ENCODE measurements around the gene TMEM184C.

TMEM184C gene

DNA sequence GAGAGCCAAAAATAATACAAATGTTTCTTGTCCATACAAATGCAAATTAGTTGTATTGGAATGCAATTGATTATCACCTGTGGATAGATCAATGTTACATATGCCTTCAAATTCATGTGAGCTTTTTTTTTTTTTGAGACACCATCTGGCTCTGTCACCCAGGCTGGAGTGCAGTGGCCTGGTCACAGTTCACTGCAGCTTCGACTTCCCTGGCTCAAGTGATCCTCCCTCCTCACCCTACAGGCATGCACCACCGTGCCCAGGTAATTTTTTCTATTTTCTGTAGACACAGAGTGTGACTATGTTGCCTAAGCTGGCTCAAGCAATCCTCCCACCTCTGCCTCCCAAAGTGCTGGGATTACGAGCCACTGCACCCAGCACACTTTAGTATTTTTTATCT lies 38.6 kb upstream of the TMEM184C start:
- H3K36me3 ChIP-seq (replicated peaks), result no peaks in the 10 kb centered on the region
- no peak overlapping the region for H3K27ac ChIP-seq
- DNase-seq, result no peak
- in situ Hi-C loops (cut with HindIII; ENCODE audit: low pct_ligation_motif_present, low sequenced_read_pairs), result loop anchor here (25.0 kb wide), 1 partner anchor 466 kb away; no protein-coding TSS in a partner anchor
- no peaks in the 10 kb centered on the region for H3K27me3 ChIP-seq (replicated peaks)
- TF ChIP-seq, protein P1, sequence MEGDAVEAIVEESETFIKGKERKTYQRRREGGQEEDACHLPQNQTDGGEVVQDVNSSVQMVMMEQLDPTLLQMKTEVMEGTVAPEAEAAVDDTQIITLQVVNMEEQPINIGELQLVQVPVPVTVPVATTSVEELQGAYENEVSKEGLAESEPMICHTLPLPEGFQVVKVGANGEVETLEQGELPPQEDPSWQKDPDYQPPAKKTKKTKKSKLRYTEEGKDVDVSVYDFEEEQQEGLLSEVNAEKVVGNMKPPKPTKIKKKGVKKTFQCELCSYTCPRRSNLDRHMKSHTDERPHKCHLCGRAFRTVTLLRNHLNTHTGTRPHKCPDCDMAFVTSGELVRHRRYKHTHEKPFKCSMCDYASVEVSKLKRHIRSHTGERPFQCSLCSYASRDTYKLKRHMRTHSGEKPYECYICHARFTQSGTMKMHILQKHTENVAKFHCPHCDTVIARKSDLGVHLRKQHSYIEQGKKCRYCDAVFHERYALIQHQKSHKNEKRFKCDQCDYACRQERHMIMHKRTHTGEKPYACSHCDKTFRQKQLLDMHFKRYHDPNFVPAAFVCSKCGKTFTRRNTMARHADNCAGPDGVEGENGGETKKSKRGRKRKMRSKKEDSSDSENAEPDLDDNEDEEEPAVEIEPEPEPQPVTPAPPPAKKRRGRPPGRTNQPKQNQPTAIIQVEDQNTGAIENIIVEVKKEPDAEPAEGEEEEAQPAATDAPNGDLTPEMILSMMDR (IDR thresholded peaks at IDR 0.05; ENCODE audit: low read depth, low read length, missing control alignments), result no peak
- no peak overlapping the region for H3K4me3 ChIP-seq (ENCODE audit: low read depth, low read length)

DNA sequence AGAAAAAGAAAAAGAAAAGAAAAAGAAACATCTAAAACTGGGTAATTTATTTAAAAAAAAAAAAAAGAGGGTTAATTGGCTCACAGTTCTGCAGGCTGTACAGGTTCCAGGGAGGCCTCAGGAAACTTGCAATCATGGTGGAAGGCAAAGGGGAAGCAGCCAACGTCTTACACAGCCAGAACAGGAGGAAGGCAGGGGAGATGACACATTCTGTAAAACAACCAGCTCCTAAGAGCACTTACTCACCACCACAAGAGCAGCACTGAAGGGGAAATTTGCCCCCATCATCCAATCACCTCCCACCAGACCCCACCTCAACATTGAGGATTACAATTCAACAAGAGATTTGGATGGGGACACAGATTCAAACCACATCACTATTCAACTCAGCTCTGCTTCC lies 36.8 kb upstream of the TMEM184C start:
- peak; percentile 32 for DNase-seq
- in situ Hi-C loops (cut with HindIII; ENCODE audit: low pct_ligation_motif_present, low sequenced_read_pairs), result loop anchor here (25.0 kb wide), 1 partner anchor 468 kb away; no protein-coding TSS in a partner anchor

DNA sequence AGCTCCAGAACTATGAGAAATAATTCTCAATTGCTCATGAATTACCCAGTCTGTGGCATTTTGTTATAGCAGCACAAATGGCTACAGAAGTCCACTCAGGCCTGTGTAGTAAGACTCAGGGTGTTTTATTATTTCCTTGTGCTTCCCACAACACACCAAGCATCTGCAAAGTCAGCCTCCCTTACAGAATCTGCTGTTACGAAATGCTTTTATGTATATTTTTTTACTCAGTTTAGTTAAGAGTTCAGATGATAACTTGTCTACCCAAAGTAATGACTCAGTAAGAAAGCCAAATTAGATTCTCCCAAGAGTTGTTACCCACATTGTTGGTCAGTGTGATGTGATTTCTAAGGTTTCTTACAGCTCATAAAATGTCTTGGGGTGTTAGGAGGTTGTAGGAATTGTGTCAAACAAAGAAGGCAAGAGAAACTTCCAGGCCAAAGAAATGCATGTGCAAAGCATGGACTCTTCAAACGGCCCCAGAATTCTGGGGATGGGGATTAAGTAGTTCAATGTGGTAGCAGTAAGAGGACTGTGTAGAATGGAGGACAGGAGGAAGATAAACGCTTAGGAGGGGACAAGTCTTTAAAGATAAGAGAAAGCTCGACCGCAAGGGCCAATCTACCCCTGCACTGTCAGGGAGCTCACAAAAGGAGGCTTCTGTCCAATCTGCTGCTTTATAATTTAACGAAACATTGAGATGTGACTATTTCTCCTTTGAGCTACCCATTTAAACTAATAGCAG lies 35.4 kb upstream of the TMEM184C start:
- Histone ChIP-seq H3K27ac (no peak overlapping the region), H3K4me3 (ENCODE audit: low read depth, low read length) (no peak overlapping the region), H3K27me3 (replicated peaks) (no peaks in the 10 kb centered on the region), H3K36me3 (replicated peaks) (no peaks in the 10 kb centered on the region)
- peak; percentile 15 for DNase-seq
- TF ChIP-seq, protein P1 (IDR thresholded peaks at IDR 0.05; ENCODE audit: low read depth, low read length, missing control alignments), result no peak
- in situ Hi-C loops (cut with HindIII; ENCODE audit: low pct_ligation_motif_present, low sequenced_read_pairs), result loop anchor here (25.0 kb wide), 1 partner anchor 469 kb away; no protein-coding TSS in a partner anchor

More for the DNA sequence above, 36.8 kb upstream of the TMEM184C start:
- no peak overlapping the region for H3K4me3 ChIP-seq (ENCODE audit: low read depth, low read length)
- no peak overlapping the region for H3K27ac ChIP-seq
- H3K36me3 ChIP-seq (replicated peaks), result no peaks in the 10 kb centered on the region
- no peaks in the 10 kb centered on the region for H3K27me3 ChIP-seq (replicated peaks)
- TF ChIP-seq, protein P1 (IDR thresholded peaks at IDR 0.05; ENCODE audit: low read depth, low read length, missing control alignments), result no peak

DNA sequence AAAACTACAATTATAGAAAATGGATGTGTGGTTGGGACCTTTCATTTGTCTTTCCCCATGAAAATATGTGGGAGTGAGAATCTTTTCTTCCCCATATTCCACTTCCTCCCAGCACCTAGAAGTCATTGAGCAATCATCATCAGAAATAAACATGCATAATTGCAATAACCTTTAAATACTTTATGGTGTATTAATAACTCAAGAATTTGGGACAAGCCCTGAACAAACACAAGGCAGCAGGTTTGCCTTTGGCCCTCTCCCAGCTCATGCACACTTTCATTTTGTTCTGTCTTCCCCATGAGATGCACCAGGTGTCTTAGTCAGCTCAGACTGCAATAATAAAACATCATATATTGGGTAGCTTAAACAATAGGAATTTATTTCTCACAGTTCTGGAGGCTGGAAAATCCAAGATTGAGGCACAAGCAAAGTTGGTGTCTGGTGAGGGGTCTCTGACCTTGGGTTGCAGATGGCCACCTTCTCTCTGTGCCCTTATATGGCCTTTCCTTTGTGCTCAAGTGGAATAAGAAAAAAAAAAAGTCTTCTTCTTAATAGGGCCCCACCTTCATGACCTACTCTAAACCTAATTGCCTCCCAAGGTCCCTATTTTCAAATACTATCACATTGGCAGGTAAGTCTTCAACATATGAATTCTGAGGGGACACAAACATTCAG lies 34.7 kb upstream of the TMEM184C start:
- Histone ChIP-seq H3K4me3 (ENCODE audit: low read depth, low read length) (no peak overlapping the region), H3K27me3 (replicated peaks) (no peaks in the 10 kb centered on the region), H3K36me3 (replicated peaks) (no peaks in the 10 kb centered on the region), H3K27ac (no peak overlapping the region)
- in situ Hi-C loops (cut with HindIII; ENCODE audit: low pct_ligation_motif_present, low sequenced_read_pairs), result loop anchor here (25.0 kb wide), 1 partner anchor 470 kb away; no protein-coding TSS in a partner anchor
- DNase-seq, result peak; percentile 18
- TF ChIP-seq, protein P1 (IDR thresholded peaks at IDR 0.05; ENCODE audit: low read depth, low read length, missing control alignments), result no peak

DNA sequence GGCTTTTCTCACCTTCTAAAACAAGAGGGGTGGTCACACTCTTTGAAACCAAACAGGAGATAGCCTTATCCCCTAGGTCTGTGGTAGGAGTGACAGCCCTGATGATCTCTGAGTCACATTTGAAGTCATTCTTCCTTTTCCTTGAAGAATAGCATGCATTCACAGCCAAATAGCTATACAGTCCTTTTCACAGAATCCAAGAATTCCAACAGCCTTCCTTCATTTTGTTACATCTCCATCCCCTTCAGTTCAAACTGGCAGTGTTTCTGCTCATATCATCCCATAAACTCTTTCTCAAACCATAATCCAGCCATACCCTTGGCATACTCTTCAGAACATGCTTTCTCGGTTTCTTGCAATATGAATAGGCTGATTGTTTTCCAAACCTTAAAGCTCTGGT lies 33.3 kb upstream of the TMEM184C start:
- no peaks in the 10 kb centered on the region for H3K36me3 ChIP-seq (replicated peaks)
- DNase-seq, result no peak
- in situ Hi-C loops (cut with HindIII; ENCODE audit: low pct_ligation_motif_present, low sequenced_read_pairs), result loop anchor here (25.0 kb wide), 1 partner anchor 472 kb away; no protein-coding TSS in a partner anchor
- TF ChIP-seq, protein P1 (IDR thresholded peaks at IDR 0.05; ENCODE audit: low read depth, low read length, missing control alignments), result no peak
- H3K27ac ChIP-seq, result no peak overlapping the region
- H3K27me3 ChIP-seq (replicated peaks), result no peaks in the 10 kb centered on the region
- H3K4me3 ChIP-seq (ENCODE audit: low read depth, low read length), result no peak overlapping the region
